IMR-90 (cell line): ENCODE data around the gene CENPP. TPM values are rescaled to one million over a fixed set of nuclear protein-coding genes. Genes with fewer than 3 reads are reported as not detected.
A peak's percentile ranks its signal among the peaks of the same experiment; 100 is the strongest.

Experiments
- ATAC-seq: fragments of 200-7000 bp; cut with Tn5 transposase; 2 replicates; pipeline ENCODE4 v1.9.1; 2020; ENCODE audit warnings: low read depth, mild to moderate bottlenecking, moderate library complexity
- BruUV-seq: library from RNA; stranded (reverse); fragments of 400-500 nt; replicated peaks from 2 replicates; lab custom pipeline; 2021; lab: Mats Ljungman, UMichigan
- CTCF ChIA-PET: fragments of 300-600 bp; formaldehyde crosslinking; extraction: SDS; loops from one replicate; lab custom pipeline; 2021; ENCODE audit warnings: antibody characterized with exemption; lab: Yijun Ruan, JAX
- POLR2A ChIA-PET: fragments of 300-600 bp; sonication (Branson Sonifier 250); formaldehyde crosslinking; loops from one replicate; lab custom pipeline; 2022; ENCODE audit warnings: antibody characterized with exemption; ENCODE audit not compliant: unreplicated experiment; lab: Charles Lee
- DNase-seq: peaks from one replicate; pipeline ENCODE4 v3.0.0; 2013
- H2AFZ ChIP-seq: replicated peaks from 2 replicates; pipeline ENCODE3; 2013; ENCODE audit warnings: low read length, mild to moderate bottlenecking; ENCODE audit not compliant: poor library complexity
- H2AK5ac ChIP-seq: 2 replicates; pipeline ENCODE4 v1.6.1; 2013; ENCODE audit warnings: low read depth, low read length, inconsistent platforms
- H2AK9ac ChIP-seq: replicated peaks from 2 replicates; pipeline ENCODE3; 2013; ENCODE audit warnings: mild to moderate bottlenecking, low read depth, low read length, moderate library complexity; ENCODE audit not compliant: poor library complexity
- H2BK120ac ChIP-seq: 2 replicates; pipeline ENCODE4 v1.6.1; 2013; ENCODE audit warnings: low read depth, low read length, inconsistent platforms
- H2BK15ac ChIP-seq: 3 replicates; pipeline ENCODE4 v1.6.1; 2013; ENCODE audit warnings: low read depth, low read length, inconsistent platforms
- H2BK20ac ChIP-seq: 2 replicates; pipeline ENCODE4 v1.6.1; 2013; ENCODE audit warnings: low read depth, mild to moderate bottlenecking, inconsistent platforms, low read length, moderate library complexity
- H2BK5ac ChIP-seq: 2 replicates; pipeline ENCODE4 v1.6.1; 2013; ENCODE audit warnings: mild to moderate bottlenecking, low read depth, low read length, inconsistent platforms; ENCODE audit not compliant: poor library complexity, severe bottlenecking
- H3K14ac ChIP-seq: replicated peaks from 2 replicates; pipeline ENCODE4 v1.6.1; 2013; ENCODE audit warnings: low read depth, low read length, inconsistent platforms
- H3K18ac ChIP-seq: 2 replicates; pipeline ENCODE4 v1.6.1; 2013; ENCODE audit warnings: low read depth, low read length, control low read depth
- H3K23ac ChIP-seq: 2 replicates; pipeline ENCODE4 v1.6.1; 2013; ENCODE audit warnings: low read depth, low read length, inconsistent platforms
- H3K27ac ChIP-seq: 2 replicates; pipeline ENCODE4 v1.5.1; 2013; ENCODE audit warnings: mild to moderate bottlenecking, control low read depth, low read length; ENCODE audit not compliant: insufficient read depth
- H3K27me3 ChIP-seq: 2 replicates; pipeline ENCODE4 v1.6.1; 2013; ENCODE audit warnings: low read length; ENCODE audit not compliant: control insufficient read depth, insufficient read depth
- H3K36me3 ChIP-seq: 2 replicates; pipeline ENCODE4 v1.6.1; 2013; ENCODE audit warnings: low read length, mixed read lengths; ENCODE audit not compliant: control insufficient read depth, insufficient read depth
- H3K4ac ChIP-seq: 2 replicates; pipeline ENCODE4 v1.6.1; 2013; ENCODE audit warnings: low read depth, low read length, inconsistent platforms
- H3K4me1 ChIP-seq: 2 replicates; pipeline ENCODE4 v1.6.1; 2013; ENCODE audit warnings: low read length, mixed read lengths; ENCODE audit not compliant: control insufficient read depth, insufficient read depth
- H3K4me2 ChIP-seq: 2 replicates; pipeline ENCODE4 v1.6.1; 2013; ENCODE audit warnings: low read depth, mild to moderate bottlenecking, control low read depth, low read length, moderate library complexity
- H3K4me3 ChIP-seq: 2 replicates; pipeline ENCODE4 v1.5.1; 2013; ENCODE audit warnings: low read depth, mild to moderate bottlenecking, control low read depth, low read length, moderate library complexity; ENCODE audit not compliant: insufficient read depth
- H3K56ac ChIP-seq: 2 replicates; pipeline ENCODE4 v1.6.1; 2013; ENCODE audit warnings: low read length, inconsistent platforms; ENCODE audit not compliant: insufficient read depth; ENCODE audit errors: extremely low read depth
- H3K79me1 ChIP-seq, 2 experiments: 2 replicates each; pipeline ENCODE4 v1.6.1; 2013; ENCODE audit warnings: low read length in 2 of 2, inconsistent platforms in 1 of 2, low read depth in 1 of 2
- H3K9ac ChIP-seq: 2 replicates; pipeline ENCODE4 v1.6.1; 2013; ENCODE audit warnings: low read depth, low read length, control low read depth
- H3K9me1 ChIP-seq: 2 replicates; pipeline ENCODE4 v1.6.1; 2013; ENCODE audit warnings: low read length, inconsistent platforms; ENCODE audit not compliant: insufficient read depth
- H3K9me3 ChIP-seq: 2 replicates; pipeline ENCODE4 v1.6.1; 2013; ENCODE audit warnings: low read length; ENCODE audit not compliant: control insufficient read depth, insufficient read depth
- H4K20me1 ChIP-seq: 2 replicates; pipeline ENCODE4 v1.6.1; 2013; ENCODE audit warnings: low read length, inconsistent platforms; ENCODE audit not compliant: insufficient read depth
- H4K5ac ChIP-seq: 2 replicates; pipeline ENCODE4 v1.6.1; 2013; ENCODE audit warnings: mild to moderate bottlenecking, low read depth, low read length, control low read depth
- H4K8ac ChIP-seq, 2 experiments: 2 replicates each; pipeline ENCODE4 v1.6.1; 2013; ENCODE audit warnings: low read depth in 2 of 2, low read length in 2 of 2, control low read depth in 1 of 2, inconsistent platforms in 1 of 2
- H4K91ac ChIP-seq: 2 replicates; pipeline ENCODE4 v1.6.1; 2013; ENCODE audit warnings: low read depth, low read length, inconsistent platforms; ENCODE audit not compliant: insufficient read depth
- BHLHE40 ChIP-seq: fragments of 150-350 bp; IDR thresholded peaks from 2 replicates; pipeline ENCODE4 v1.6.1; 2016; ENCODE audit warnings: mild to moderate bottlenecking, low read depth, low read length
- CEBPB ChIP-seq: IDR thresholded peaks from 2 replicates; pipeline ENCODE4 v1.6.1; 2012; ENCODE audit warnings: low read depth, low read length, improper control_type of control experiment
- CHD1 ChIP-seq: IDR thresholded peaks from 2 replicates; pipeline ENCODE4 v1.6.1; 2012; ENCODE audit warnings: low read depth, low read length, improper control_type of control experiment
- CTCF ChIP-seq: conservative IDR thresholded peaks from 2 replicates; pipeline ENCODE4 v1.5.1; 2012; ENCODE audit warnings: mild to moderate bottlenecking, low read depth, low read length, improper control_type of control experiment
- FOS ChIP-seq: fragments of 150-350 bp; IDR thresholded peaks from 2 replicates; pipeline ENCODE4 v1.6.1; 2016; ENCODE audit warnings: low read depth, low read length
- MAFK ChIP-seq: IDR thresholded peaks from 2 replicates; pipeline ENCODE4 v1.6.1; 2012; ENCODE audit warnings: low read depth, low read length, improper control_type of control experiment
- MAZ ChIP-seq: IDR thresholded peaks from 2 replicates; pipeline ENCODE4 v1.6.1; 2012; ENCODE audit warnings: low read depth, mild to moderate bottlenecking, low read length, improper control_type of control experiment, moderate library complexity, borderline replicate concordance
- MXI1 ChIP-seq: IDR thresholded peaks from 2 replicates; pipeline ENCODE4 v1.6.1; 2012; ENCODE audit warnings: low read depth, mild to moderate bottlenecking, low read length, moderate library complexity, borderline replicate concordance
- NFE2L2 ChIP-seq: fragments of 150-350 bp; IDR thresholded peaks from 2 replicates; pipeline ENCODE4 v1.6.1; 2016; ENCODE audit warnings: low read depth, mild to moderate bottlenecking, low read length
- RAD21 ChIP-seq: IDR thresholded peaks from 2 replicates; pipeline ENCODE4 v1.6.1; 2012; ENCODE audit warnings: low read length, improper control_type of control experiment
- RCOR1 ChIP-seq: IDR thresholded peaks from 2 replicates; pipeline ENCODE4 v1.6.1; 2012; ENCODE audit warnings: mild to moderate bottlenecking, low read length, improper control_type of control experiment; ENCODE audit not compliant: insufficient replicate concordance
- RFX5 ChIP-seq: IDR thresholded peaks from 2 replicates; pipeline ENCODE4 v1.8.0; 2012; ENCODE audit warnings: low read depth, mild to moderate bottlenecking, low read length, moderate library complexity
- SMC3 ChIP-seq: fragments of 150-350 bp; IDR thresholded peaks from 2 replicates; pipeline ENCODE4 v1.6.1; 2016; ENCODE audit warnings: low read depth, mild to moderate bottlenecking, antibody characterized with exemption, low read length, moderate library complexity
- WGBS, 2 experiments: methylation state at CpG; one replicate each; pipeline versions ENCODE4 v1.1.5 to v1.1.7; 2013; ENCODE audit warnings: missing lambda C conversion rate in 2 of 2; ENCODE audit not compliant: insufficient read length in 1 of 2; ENCODE audit errors: extremely low coverage in 2 of 2; 5-methylcytosine and 5-hydroxymethylcytosine counted together
- dilution Hi-C: fragments of 300-500 bp; cut with HindIII; formaldehyde crosslinking; loops from one replicate; pipeline ENCODE4 v1.14.3; 2018; ENCODE audit warnings: low sequenced_read_pairs; ENCODE audit not compliant: unreplicated experiment
- in situ Hi-C: fragments of 300-500 bp; cut with MboI; formaldehyde crosslinking; loops from 3 replicates; pipeline ENCODE4 v1.14.3; 2019; ENCODE audit warnings: low sequenced_read_pairs, inconsistent platforms, mixed read lengths
- intact Hi-C: fragments of 100-400 bp; cut with micrococcal nuclease; formaldehyde crosslinking; loops from 2 replicates; pipeline ENCODE4 v1.10.0; 2022
- polyA plus RNA-seq, 3 experiments: library from polyadenylated mRNA; depleted of rRNA; stranded (reverse); fragments of >200 nt; gene quantifications; 2 replicates each; pipeline ENCODE4 v1.2.3, GENCODE V29; 2012; ENCODE audit warnings: low replicate concordance in 1 of 3
- total RNA-seq: library from RNA; depleted of rRNA; stranded (reverse); fragments of >200 nt; gene quantifications from 2 replicates; pipeline ENCODE4 v1.2.3, GENCODE V29; 2012

Gene CENPP
- total and polyA plus RNA-seq, 2 of the 4 experiments (the other 2 are of a cell fraction) = 1.4 to 2.0 TPM

DNA sequence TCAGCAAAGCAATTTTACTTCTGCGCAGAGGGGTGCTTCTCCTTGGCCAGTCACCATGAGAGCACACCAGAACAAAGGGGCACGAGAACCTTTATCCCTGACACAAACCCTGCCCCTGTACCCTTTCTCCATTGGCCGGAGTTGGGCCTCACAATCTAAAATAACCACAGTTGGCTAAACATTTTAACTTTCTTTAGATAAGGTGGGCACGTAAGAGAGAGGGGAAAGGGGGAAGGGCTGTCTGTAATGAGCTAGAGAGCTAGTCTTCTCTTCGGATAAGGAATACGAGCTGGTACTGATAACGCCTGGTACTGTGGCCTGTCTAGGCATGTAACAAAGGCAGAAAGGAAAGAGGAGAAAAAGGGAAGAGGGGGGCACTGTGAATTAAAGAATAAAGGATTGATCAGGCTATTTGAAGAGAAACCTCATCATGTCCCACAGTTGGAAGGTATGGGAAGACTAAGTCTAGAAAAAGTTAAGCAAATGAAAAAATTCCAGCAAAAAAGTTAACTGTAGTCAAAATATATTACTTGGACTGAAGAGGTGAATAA, 30.4 kb upstream of the CENPP start:
- Histone ChIP-seq H4K91ac (no peak overlapping the region), H2BK120ac (no peak overlapping the region), H4K20me1 (peaks cover 12% of the 10 kb centered on the region; the same call in 1 of the 2 replicates), H3K18ac (no peak overlapping the region), H3K14ac (no peak overlapping the region), H3K79me1 (peaks cover 2 to 23% of the 10 kb centered on the region in 2 experiments), H3K36me3 (peaks cover 10% of the 10 kb centered on the region), H3K4me3 (no peak overlapping the region), H3K27ac (no peak overlapping the region), H3K9ac (no peak overlapping the region), H2BK15ac (no peak overlapping the region), H3K4me1 (peaks cover 6% of the 10 kb centered on the region), H3K9me3 (no peaks in the 10 kb centered on the region), H4K8ac (peak overlapping the region in 1 of 2 experiments; percentile 30; a peak in 1 of 4 replicates), H3K4me2 (no peak overlapping the region), H4K5ac (peak overlapping the region; percentile 43; the same call in 1 of the 2 replicates), H2AK9ac (no peak overlapping the region), H2BK20ac (0 out of 2 replicates have a peak overlapping the region, but pooled peaks have one; percentile 1), H3K9me1 (peaks cover 4% of the 10 kb centered on the region), H3K23ac (peak overlapping the region; percentile 11; the same call in 1 of the 2 replicates), H3K56ac (no peak overlapping the region), H2AFZ (no peak overlapping the region), H2BK5ac (no peak overlapping the region), H3K27me3 (no peaks in the 10 kb centered on the region), H3K4ac (no peak overlapping the region), H2AK5ac (no peak overlapping the region)
- TF ChIP-seq FOS (no peak), RFX5 (no peak), CTCF (no peak), RAD21 (no peak), BHLHE40 (no peak), CHD1 (no peak), NFE2L2 (no peak), MAZ (no peak), MAFK (no peak), SMC3 (no peak), RCOR1 (no peak), MXI1 (no peak), CEBPB (no peak)
- WGBS, 2 experiments = no CpG with 5 or more reads among the region's 7 CpGs
- dilution Hi-C loops (no loop called here), intact Hi-C loops (no loop called here), in situ Hi-C loops (loop anchor here (10.0 kb wide), 1 partner anchor 161 kb away; no protein-coding TSS in a partner anchor)
- ATAC-seq = no peak
- ChIA-PET CTCF (no interaction called here), POLR2A (interaction anchor here (0.5 kb wide), 1 partner anchor 316 kb away, joined by 4 read pairs; no protein-coding TSS in a partner anchor)
- BruUV-seq = no TSS peak
- DNase-seq = no peak
